H1 (cell line): Measurements from ENCODE around the gene CFAP74. TPM values are rescaled to one million over a fixed set of nuclear protein-coding genes. Genes with fewer than 3 reads are reported as not detected.
A peak's percentile ranks its signal among the peaks of the same experiment; 100 is the strongest.

ENCODE experiments used
- CTCF ChIA-PET: fragments of 300-600 bp; sonication (Branson Sonifier 250); formaldehyde crosslinking; loops from one replicate; lab custom pipeline; 2021; ENCODE audit not compliant: partially characterized antibody; lab: Charles Lee
- POLR2A ChIA-PET: fragments of 300-600 bp; sonication (Branson Sonifier 250); formaldehyde crosslinking; loops from one replicate; lab custom pipeline; 2021; ENCODE audit warnings: inconsistent platforms; ENCODE audit not compliant: partially characterized antibody; lab: Charles Lee
- DNase-seq, 2 experiments: peaks; one replicate each; pipeline versions ENCODE4 v3.0.0 to v3.0.0-alpha.2; 2010 to 2022; ENCODE audit warnings: low spot score in 2 of 2, low read depth in 1 of 2, mixed read lengths in 1 of 2
- FAIRE-seq: peaks from 2 replicates; lab custom pipeline; 2011; peaks lifted over from hg19 to GRCh38; lab: Jason Lieb, UNC
- H2AFZ ChIP-seq: 2 replicates; pipeline ENCODE4 v1.8.1; 2012; ENCODE audit warnings: low read length, inconsistent platforms
- H2AK5ac ChIP-seq: 2 replicates; pipeline ENCODE4 v1.6.1; 2013; ENCODE audit warnings: low read depth, low read length
- H2BK120ac ChIP-seq: replicated peaks from 2 replicates; pipeline ENCODE3; 2013; ENCODE audit warnings: low read depth, low read length, inconsistent platforms
- H2BK12ac ChIP-seq: 2 replicates; pipeline ENCODE4 v1.6.1; 2013; ENCODE audit warnings: low read depth, low read length
- H2BK15ac ChIP-seq: 2 replicates; pipeline ENCODE4 v1.6.1; 2013; ENCODE audit warnings: low read length
- H2BK20ac ChIP-seq: 2 replicates; pipeline ENCODE4 v1.6.1; 2013; ENCODE audit warnings: low read length
- H2BK5ac ChIP-seq: 2 replicates; pipeline ENCODE4 v1.6.1; 2013; ENCODE audit warnings: low read depth, low read length
- H3K14ac ChIP-seq: 2 replicates; pipeline ENCODE4 v1.6.1; 2013; ENCODE audit warnings: inconsistent platforms; ENCODE audit not compliant: insufficient read length
- H3K18ac ChIP-seq: 2 replicates; pipeline ENCODE4 v1.6.1; 2013; ENCODE audit warnings: low read length; ENCODE audit errors: extremely low read depth
- H3K23ac ChIP-seq: 2 replicates; pipeline ENCODE4 v1.6.1; 2013; ENCODE audit warnings: inconsistent platforms; ENCODE audit not compliant: insufficient read length
- H3K23me2 ChIP-seq: 2 replicates; pipeline ENCODE4 v1.6.1; 2013; ENCODE audit warnings: low read depth, low read length
- H3K27ac ChIP-seq: 2 replicates; pipeline ENCODE4 v1.6.1; 2011; ENCODE audit warnings: low read depth, low read length, inconsistent platforms
- H3K27me3 ChIP-seq, 4 experiments: replicated peaks in 1 of 4; 1 replicate in 1 of 4; 2 replicates in 3 of 4; pipeline versions ENCODE4 v1.6.1 to v1.8.1; 2011 to 2013; ENCODE audit warnings: low read length in 3 of 4, mild to moderate bottlenecking in 3 of 4, inconsistent platforms in 2 of 4, mixed read lengths in 2 of 4, moderate library complexity in 1 of 4; ENCODE audit not compliant: control insufficient read depth in 3 of 4, insufficient read depth in 3 of 4; ENCODE audit errors: extremely low read depth in 1 of 4
- H3K36me3 ChIP-seq, 4 experiments: 2 replicates each; pipeline versions ENCODE4 v1.6.1 to v1.8.1; 2011 to 2013; ENCODE audit warnings: mild to moderate bottlenecking in 4 of 4, low read length in 3 of 4, moderate library complexity in 2 of 4, control low read depth in 1 of 4, inconsistent platforms in 1 of 4; ENCODE audit not compliant: insufficient read depth in 4 of 4, control insufficient read depth in 2 of 4
- H3K4ac ChIP-seq: replicated peaks from 2 replicates; pipeline ENCODE3; 2013; ENCODE audit warnings: low read length, low read depth, mixed read lengths, inconsistent platforms; ENCODE audit not compliant: insufficient read length
- H3K4me1 ChIP-seq, 4 experiments: replicated peaks in 1 of 4; 1 replicate in 1 of 4; 2 replicates in 3 of 4; pipeline versions ENCODE4 v1.6.1 to v1.8.1; 2011 to 2013; ENCODE audit warnings: low read length in 3 of 4, inconsistent platforms in 2 of 4, mixed read lengths in 1 of 4; ENCODE audit not compliant: insufficient read depth in 4 of 4, control insufficient read depth in 3 of 4
- H3K4me2 ChIP-seq, 2 experiments: 2 replicates each; pipeline versions ENCODE4 v1.6.1 to v1.8.1; 2011 to 2013; ENCODE audit warnings: low read depth in 2 of 2, low read length in 2 of 2, control low read depth in 1 of 2, inconsistent platforms in 1 of 2, mild to moderate bottlenecking in 1 of 2; ENCODE audit not compliant: insufficient read depth in 1 of 2
- H3K4me3 ChIP-seq, 4 experiments: fragments of 200-600, 300-600 bp in 1 of 4; sonication (generic), shearing (Covaris generic), sonication (Bioruptor Twin) in 1 of 4; 2 replicates each; pipeline versions ENCODE4 v1.5.1 to v1.8.1; 2011 to 2016; ENCODE audit warnings: low read length in 4 of 4, low read depth in 3 of 4, control low read depth in 2 of 4, inconsistent platforms in 2 of 4, mild to moderate bottlenecking in 2 of 4, mixed read lengths in 1 of 4, moderate library complexity in 1 of 4; ENCODE audit not compliant: insufficient read depth in 2 of 4; ENCODE audit errors: extremely low read depth in 1 of 4
- H3K56ac ChIP-seq: replicated peaks from 2 replicates; pipeline ENCODE3; 2013; ENCODE audit warnings: low read depth, mild to moderate bottlenecking, mixed read lengths, low read length, inconsistent platforms; ENCODE audit not compliant: insufficient read length
- H3K79me1 ChIP-seq: 2 replicates; pipeline ENCODE4 v1.6.1; 2013; ENCODE audit warnings: low read depth, low read length, control low read depth
- H3K79me2 ChIP-seq, 2 experiments: 2 replicates each; pipeline versions ENCODE4 v1.6.1 to v1.8.1; 2012 to 2013; ENCODE audit warnings: low read length in 2 of 2, mild to moderate bottlenecking in 2 of 2, inconsistent platforms in 1 of 2; ENCODE audit not compliant: insufficient read depth in 2 of 2, control insufficient read depth in 1 of 2
- H3K9ac ChIP-seq, 4 experiments: replicated peaks in 1 of 4; 1 replicate in 1 of 4; 2 replicates in 3 of 4; pipeline versions ENCODE4 v1.6.1 to v1.8.1; 2011 to 2013; ENCODE audit warnings: low read depth in 3 of 4, low read length in 3 of 4, control low read depth in 2 of 4, mild to moderate bottlenecking in 2 of 4, moderate library complexity in 2 of 4, inconsistent platforms in 1 of 4; ENCODE audit errors: extremely low read depth in 1 of 4
- H3K9me3 ChIP-seq, 2 experiments: 2 replicates each; pipeline versions ENCODE4 v1.6.1 to v1.8.1; 2012 to 2013; ENCODE audit warnings: mild to moderate bottlenecking in 2 of 2, moderate library complexity in 2 of 2, control low read depth in 1 of 2, inconsistent platforms in 1 of 2, low read depth in 1 of 2, low read length in 1 of 2, mixed read lengths in 1 of 2; ENCODE audit not compliant: insufficient read depth in 2 of 2
- H4K20me1 ChIP-seq, 2 experiments: replicated peaks in 1 of 2; 2 replicates each; pipeline versions ENCODE3 to v1.8.1; 2011 to 2013; ENCODE audit warnings: inconsistent platforms in 2 of 2, low read length in 2 of 2, mild to moderate bottlenecking in 1 of 2; ENCODE audit not compliant: insufficient read depth in 2 of 2, control insufficient read depth in 1 of 2
- H4K5ac ChIP-seq: 2 replicates; pipeline ENCODE4 v1.6.1; 2013; ENCODE audit warnings: low read length, low read depth, mixed read lengths, inconsistent platforms; ENCODE audit not compliant: insufficient read length
- H4K8ac ChIP-seq: 2 replicates; pipeline ENCODE4 v1.8.0; 2013; ENCODE audit warnings: mild to moderate bottlenecking, moderate library complexity, low read length, inconsistent platforms; ENCODE audit not compliant: insufficient read depth; ENCODE audit errors: extremely low read depth
- H4K91ac ChIP-seq: replicated peaks from 2 replicates; pipeline ENCODE3; 2013; ENCODE audit warnings: low read length, mixed read lengths, inconsistent platforms; ENCODE audit not compliant: insufficient read length
- ATF2 ChIP-seq: IDR thresholded peaks from 2 replicates; pipeline ENCODE4 v1.6.1; 2012; ENCODE audit warnings: low read length, inconsistent platforms
- CBX8 ChIP-seq: fragments of 300-800, 300-1000 bp; sonication (generic); IDR thresholded peaks from 2 replicates; pipeline ENCODE4 v1.7.1; 2016; ENCODE audit warnings: low read depth, low read length, borderline replicate concordance
- CEBPB ChIP-seq: IDR thresholded peaks from 2 replicates; pipeline ENCODE4 v1.6.1; 2012; ENCODE audit warnings: low read depth, low read length
- CHD1 ChIP-seq: IDR thresholded peaks from 2 replicates; pipeline ENCODE4 v1.6.1; 2012; ENCODE audit warnings: low read depth, low read length, improper control_type of control experiment
- CTBP2 ChIP-seq: IDR thresholded peaks from 2 replicates; pipeline ENCODE4 v1.7.0; 2011; ENCODE audit warnings: borderline replicate concordance, mild to moderate bottlenecking, moderate library complexity, mixed read lengths, low read length; ENCODE audit not compliant: insufficient read depth, insufficient read length
- HDAC6 ChIP-seq: IDR thresholded peaks from one replicate; pipeline ENCODE4 v1.7.1; 2012; ENCODE audit warnings: low read depth, mild to moderate bottlenecking, inconsistent platforms, low read length, moderate library complexity
- KDM1A ChIP-seq: fragments of 200-600, 300-600 bp; sonication (generic); IDR thresholded peaks from 2 replicates; pipeline ENCODE4 v1.7.1; 2016; ENCODE audit warnings: mild to moderate bottlenecking, low read length, borderline replicate concordance
- RFX5 ChIP-seq: IDR thresholded peaks from 2 replicates; pipeline ENCODE4 v1.6.1; 2011; ENCODE audit warnings: low read depth, low read length, improper control_type of control experiment, borderline replicate concordance
- SIX5 ChIP-seq: IDR thresholded peaks from 2 replicates; pipeline ENCODE4 v1.6.1; 2011; ENCODE audit warnings: mild to moderate bottlenecking, low read depth, low read length
- TBP ChIP-seq: IDR thresholded peaks from 2 replicates; pipeline ENCODE4 v1.6.1; 2011; ENCODE audit warnings: low read depth, low read length, improper control_type of control experiment
- ZNF274 ChIP-seq: IDR thresholded peaks from 2 replicates; pipeline ENCODE4 v1.7.0; 2012; ENCODE audit warnings: low read length, borderline replicate concordance; ENCODE audit errors: extremely low read depth
- WGBS, 2 experiments: shearing (Covaris generic) in 1 of 2; methylation state at CpG; one replicate each; pipeline versions ENCODE4 v1.1.6 to v1.1.7; 2013 to 2015; ENCODE audit warnings: low lambda C conversion rate in 2 of 2, mixed read lengths in 2 of 2, inconsistent platforms in 1 of 2, low coverage in 1 of 2, missing lambda C conversion rate in 1 of 2; ENCODE audit not compliant: insufficient replicate concordance in 2 of 2, insufficient coverage in 1 of 2, insufficient read length in 1 of 2; ENCODE audit errors: extremely low coverage in 1 of 2, missing lambda C conversion rate in 1 of 2; 5-methylcytosine and 5-hydroxymethylcytosine counted together
- polyA plus RNA-seq, 7 experiments: library from polyadenylated mRNA; depleted of rRNA in 3 of 7; stranded (reverse) in 5 of 7; unstranded in 2 of 7; fragments of >200 nt in 5 of 7; fragments of 200-250 nt in 2 of 7; gene quantifications; 1 replicate in 5 of 7; 2 replicates in 1 of 7; 4 replicates in 1 of 7; pipeline versions ENCODE4 v1.2.1 to v1.2.3, GENCODE V29; 2011 to 2013; ENCODE audit warnings: missing spikeins in 2 of 7, mixed read lengths in 2 of 7
- total RNA-seq: library from RNA; stranded (reverse); fragmentation: NEBNext Ultra II Directional; extraction: Animal tissue kit (Norgen Biotek cat#: 25700); gene quantifications from 2 replicates; pipeline ENCODE4 v1.2.1, GENCODE V29; 2021

The CFAP74 gene
- total and polyA plus RNA-seq, 2 of the 8 experiments (the other 6 are each of a cell fraction or from before 2014, with no cell fraction given), result 0.09 to 0.20 TPM

- H3K36me3 ChIP-seq, result no peaks in the 10 kb centered on the region
- no peak overlapping the region for H2BK12ac ChIP-seq
- no peak overlapping the region for H3K4ac ChIP-seq
- H3K79me2 ChIP-seq, result no peaks in the 10 kb centered on the region
- FAIRE-seq, result no peak
- H3K23ac ChIP-seq, result no peak overlapping the region
- no peaks in the 10 kb centered on the region for H3K27me3 ChIP-seq
- WGBS, 2 experiments, result 96% methylated on average over 25 of the region's 26 CpGs; no CpG with 5 or more reads in 1 of the 2 experiments
- H3K4me2 ChIP-seq, result no peak overlapping the region
- no peak overlapping the region for H3K56ac ChIP-seq
- no peaks in the 10 kb centered on the region for H3K79me1 ChIP-seq
- no peak overlapping the region for H3K4me3 ChIP-seq
- H3K4me1 ChIP-seq, result peaks cover 0 to 10% (median 4%) of the 10 kb centered on the region in 4 experiments; a peak in 3 of 7 replicates
- no peak overlapping the region for H4K5ac ChIP-seq
- no peaks in the 10 kb centered on the region for H3K23me2 ChIP-seq
- H2AK5ac ChIP-seq, result no peak overlapping the region
- H3K18ac ChIP-seq, result no peak overlapping the region
- 0 out of 2 replicates have a peak overlapping the region, but pooled peaks have one; percentile 19 for H2BK15ac ChIP-seq
- no peak overlapping the region for H2BK20ac ChIP-seq
- H3K27ac ChIP-seq, result no peak overlapping the region
- H3K9me3 ChIP-seq, result no peaks in the 10 kb centered on the region
- CTCF ChIA-PET, result interaction anchor here (0.5 to 8.8 kb wide), 3 partner anchors 16 to 79 kb away, joined by 3 to 92 read pairs (median 10); no protein-coding TSS in a partner anchor
- POLR2A ChIA-PET, result interaction anchor here (2.7 to 3.1 kb wide), 2 partner anchors 9 to 18 kb away, joined by 6 to 11 read pairs; partner anchors contain the start of gene GABRD
- H2BK120ac ChIP-seq, result no peak overlapping the region
- no peak overlapping the region for H4K91ac ChIP-seq
- no peak for DNase-seq
- H3K14ac ChIP-seq, result no peak overlapping the region
- H4K20me1 ChIP-seq, result no peaks in the 10 kb centered on the region
- H3K9ac ChIP-seq, result no peak overlapping the region
- H4K8ac ChIP-seq, result no peak overlapping the region
- H2AFZ ChIP-seq, result no peak overlapping the region
- H2BK5ac ChIP-seq, result no peak overlapping the region
- no peak for TF ChIP-seq TBP
- no peak for TF ChIP-seq CBX8
- no peak for TF ChIP-seq KDM1A
- no peak for TF ChIP-seq SIX5
- no peak for TF ChIP-seq CTBP2
- no peak for TF ChIP-seq RFX5
- no peak for TF ChIP-seq CEBPB
- no peak for TF ChIP-seq HDAC6
- TF ChIP-seq CHD1, result no peak
- TF ChIP-seq ZNF274, result no peak
- no peak for TF ChIP-seq ATF2
Observed at GRCh38 chr1:2028870-2029560, 25.4 kb upstream of the CFAP74 start.
